Sigmoid colon (tissue), 7 donors: ENCODE measurements around the gene LSM14B. TPM values are rescaled to one million over a fixed set of nuclear protein-coding genes. Genes with fewer than 3 reads are reported as not detected.

ENCODE experiments used
- polyA plus RNA-seq, 3 donors: library from polyadenylated mRNA; stranded (reverse); fragments of 200-250 nt; gene quantifications; one replicate each; pipeline ENCODE4 v1.2.3, GENCODE V29; 2013
- total RNA-seq, 4 donors: library from RNA; depleted of rRNA; stranded (reverse); fragments of >200 nt; gene quantifications; one replicate each; pipeline ENCODE4 v1.1.0, GENCODE V29; 2016
- donor health status: healthy with polysubstance abuse.
- donor health status: Bipolar disorder and iron deficiency.
- donor health status: healthy.

LSM14B gene
- total and polyA plus RNA-seq, 7 donors, result 16.9 to 28.5 (median 23.5) TPM

Other genes starting within 250 kb of the LSM14B start
- 10 to 100 TPM in 2 of 4 donors, 1 to 10 TPM in 2; 8.0 to 13.3 (median 10.9) TPM for gene TAF4, start 56.6 kb upstream of the LSM14B start, total RNA-seq
- 10 to 100 TPM in 1 of 3 donors, 1 to 10 TPM in 2; 3.6 to 10.3 (median 6.5) TPM for gene TAF4, start 56.6 kb upstream of the LSM14B start, polyA plus RNA-seq
- gene PSMA7, start 20.9 kb downstream of the LSM14B start, total RNA-seq, result 100 to 1,000 TPM; 192 to 388 (median 313) TPM
- 100 to 1,000 TPM; 224 to 340 (median 244) TPM for gene PSMA7, start 20.9 kb downstream of the LSM14B start, polyA plus RNA-seq
- 10 to 100 TPM in 3 of 4 donors, 1 to 10 TPM in 1; 7.2 to 11.7 (median 11.1) TPM for gene SS18L1, start 21.3 kb downstream of the LSM14B start, total RNA-seq
- gene SS18L1, start 21.3 kb downstream of the LSM14B start, polyA plus RNA-seq, result 1 to 10 TPM; 4.9 to 9.5 (median 5.4) TPM
- 10 to 100 TPM; 13.3 to 28.1 (median 21.2) TPM for gene MTG2, start 60.6 kb downstream of the LSM14B start, total RNA-seq
- gene MTG2, start 60.6 kb downstream of the LSM14B start, polyA plus RNA-seq, result 10 to 100 TPM; 21.0 to 32.3 (median 24.7) TPM
- gene HRH3, start 97.8 kb downstream of the LSM14B start, total RNA-seq, result not detected
- not detected for gene HRH3, start 97.8 kb downstream of the LSM14B start, polyA plus RNA-seq
- gene OSBPL2, start 116.0 kb downstream of the LSM14B start, total RNA-seq, result 10 to 100 TPM; 31.6 to 36.8 (median 32.6) TPM
- 10 to 100 TPM; 27.0 to 36.3 (median 28.0) TPM for gene OSBPL2, start 116.0 kb downstream of the LSM14B start, polyA plus RNA-seq
- gene ADRM1, start 180.5 kb downstream of the LSM14B start, total RNA-seq, result 100 to 1,000 TPM; 100 to 130 (median 119) TPM
- 100 to 1,000 TPM in 1 of 3 donors, 10 to 100 TPM in 2; 61.3 to 102 (median 77.7) TPM for gene ADRM1, start 180.5 kb downstream of the LSM14B start, polyA plus RNA-seq
- gene LAMA5, start 244.8 kb downstream of the LSM14B start, total RNA-seq, result 100 to 1,000 TPM in 3 of 4 donors, 10 to 100 TPM in 1; 53.5 to 409 (median 134) TPM
- gene LAMA5, start 244.8 kb downstream of the LSM14B start, polyA plus RNA-seq, result 10 to 100 TPM in 1 of 3 donors, 1 to 10 TPM in 2; 1.8 to 56.5 (median 3.2) TPM